ENCODE results near the gene HOXA5.

- TF ChIP-seq, protein P1, sequence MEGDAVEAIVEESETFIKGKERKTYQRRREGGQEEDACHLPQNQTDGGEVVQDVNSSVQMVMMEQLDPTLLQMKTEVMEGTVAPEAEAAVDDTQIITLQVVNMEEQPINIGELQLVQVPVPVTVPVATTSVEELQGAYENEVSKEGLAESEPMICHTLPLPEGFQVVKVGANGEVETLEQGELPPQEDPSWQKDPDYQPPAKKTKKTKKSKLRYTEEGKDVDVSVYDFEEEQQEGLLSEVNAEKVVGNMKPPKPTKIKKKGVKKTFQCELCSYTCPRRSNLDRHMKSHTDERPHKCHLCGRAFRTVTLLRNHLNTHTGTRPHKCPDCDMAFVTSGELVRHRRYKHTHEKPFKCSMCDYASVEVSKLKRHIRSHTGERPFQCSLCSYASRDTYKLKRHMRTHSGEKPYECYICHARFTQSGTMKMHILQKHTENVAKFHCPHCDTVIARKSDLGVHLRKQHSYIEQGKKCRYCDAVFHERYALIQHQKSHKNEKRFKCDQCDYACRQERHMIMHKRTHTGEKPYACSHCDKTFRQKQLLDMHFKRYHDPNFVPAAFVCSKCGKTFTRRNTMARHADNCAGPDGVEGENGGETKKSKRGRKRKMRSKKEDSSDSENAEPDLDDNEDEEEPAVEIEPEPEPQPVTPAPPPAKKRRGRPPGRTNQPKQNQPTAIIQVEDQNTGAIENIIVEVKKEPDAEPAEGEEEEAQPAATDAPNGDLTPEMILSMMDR (IDR thresholded peaks at IDR 0.05; ENCODE audit: control extremely low read depth in 1 of 3, insufficient read depth in 1 of 3, low read depth in 1 of 3, low read length in 3 of 3): no peak
- TF ChIP-seq EGR1 (IDR thresholded peaks at IDR 0.05; ENCODE audit: borderline replicate concordance, low read depth, low read length) (no peak), EP300 (IDR thresholded peaks at IDR 0.05; ENCODE audit: borderline replicate concordance in 1 of 2, low read depth in 2 of 2, low read length in 2 of 2) (no peak), KDM5A (IDR thresholded peaks at IDR 0.05; ENCODE audit: low read length) (no peak), CEBPB (IDR thresholded peaks at IDR 0.05; ENCODE audit: low read depth, low read length) (no peak), GTF2F1 (IDR thresholded peaks at IDR 0.05; ENCODE audit: borderline replicate concordance, low read depth, low read length) (no peak), POLR2A (IDR thresholded peaks at IDR 0.05; ENCODE audit: control extremely low read depth in 1 of 2, low read depth in 2 of 2, low read length in 2 of 2) (no peak), ZNF274 (IDR thresholded peaks at IDR 0.05; ENCODE audit: borderline replicate concordance, extremely low read depth, low read length) (no peak), POLR2AphosphoS5 (IDR thresholded peaks at IDR 0.05; ENCODE audit: low read depth, low read length) (no peak), YY1 (IDR thresholded peaks at IDR 0.05; ENCODE audit: low read depth, low read length) (no peak), CREB1 (IDR thresholded peaks at IDR 0.05) (no peak), RFX5 (IDR thresholded peaks at IDR 0.05; ENCODE audit: borderline replicate concordance, low read depth, low read length) (no peak), SP2 (IDR thresholded peaks at IDR 0.05; ENCODE audit: low read length) (no peak)
- TF ChIP-seq, protein P2, sequence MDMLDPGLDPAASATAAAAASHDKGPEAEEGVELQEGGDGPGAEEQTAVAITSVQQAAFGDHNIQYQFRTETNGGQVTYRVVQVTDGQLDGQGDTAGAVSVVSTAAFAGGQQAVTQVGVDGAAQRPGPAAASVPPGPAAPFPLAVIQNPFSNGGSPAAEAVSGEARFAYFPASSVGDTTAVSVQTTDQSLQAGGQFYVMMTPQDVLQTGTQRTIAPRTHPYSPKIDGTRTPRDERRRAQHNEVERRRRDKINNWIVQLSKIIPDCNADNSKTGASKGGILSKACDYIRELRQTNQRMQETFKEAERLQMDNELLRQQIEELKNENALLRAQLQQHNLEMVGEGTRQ (IDR thresholded peaks at IDR 0.05; ENCODE audit: low read length): no peak
Measured at GRCh38 chr7:27106901-27107240, 36.6 kb downstream of the HOXA5 start.
